Uterus (tissue), 2 donors: ENCODE data around the gene RAB6A.

ENCODE experiments used
- POLR2A ChIP-seq, 2 donors: fragments of 450-650 bp; IDR thresholded peaks; one replicate each; pipeline ENCODE4 v1.6.1; 2016; ENCODE audit warnings: antibody characterized with exemption in 2 of 2, mild to moderate bottlenecking in 1 of 2, moderate library complexity in 1 of 2
- TF ChIP-seq, protein P1 (sequence below), 4 experiments: fragments of 200-600 bp in 2 of 4; fragments of 450-650 bp in 2 of 4; sonication (generic) in 2 of 4; IDR thresholded peaks; one replicate each; pipeline ENCODE4 v1.5.1; 2016 to 2019; ENCODE audit warnings: antibody characterized with exemption in 4 of 4, mild to moderate bottlenecking in 2 of 4, moderate library complexity in 1 of 4

DNA sequence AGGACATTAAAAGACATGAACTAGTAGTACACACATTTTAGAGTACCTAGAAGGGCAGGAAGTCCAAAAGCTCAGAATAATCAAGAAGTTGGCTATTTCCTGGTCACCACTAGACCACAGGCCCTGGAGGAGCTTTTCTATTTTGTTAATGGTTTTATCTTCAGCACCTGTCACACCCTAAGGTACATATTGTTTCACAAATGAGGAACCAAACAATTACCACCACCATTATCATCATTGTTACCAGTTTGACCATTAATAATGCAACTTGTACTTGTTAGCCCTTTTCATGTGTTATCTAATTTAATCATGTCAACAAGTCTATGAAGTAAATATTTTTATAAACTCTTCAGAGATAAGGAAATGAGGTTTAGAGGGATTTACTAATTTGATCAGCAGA is 31.7 kb upstream of the RAB6A start:
- no peak for TF ChIP-seq POLR2A (IDR thresholded peaks at IDR 0.05)
- TF ChIP-seq, protein P1, sequence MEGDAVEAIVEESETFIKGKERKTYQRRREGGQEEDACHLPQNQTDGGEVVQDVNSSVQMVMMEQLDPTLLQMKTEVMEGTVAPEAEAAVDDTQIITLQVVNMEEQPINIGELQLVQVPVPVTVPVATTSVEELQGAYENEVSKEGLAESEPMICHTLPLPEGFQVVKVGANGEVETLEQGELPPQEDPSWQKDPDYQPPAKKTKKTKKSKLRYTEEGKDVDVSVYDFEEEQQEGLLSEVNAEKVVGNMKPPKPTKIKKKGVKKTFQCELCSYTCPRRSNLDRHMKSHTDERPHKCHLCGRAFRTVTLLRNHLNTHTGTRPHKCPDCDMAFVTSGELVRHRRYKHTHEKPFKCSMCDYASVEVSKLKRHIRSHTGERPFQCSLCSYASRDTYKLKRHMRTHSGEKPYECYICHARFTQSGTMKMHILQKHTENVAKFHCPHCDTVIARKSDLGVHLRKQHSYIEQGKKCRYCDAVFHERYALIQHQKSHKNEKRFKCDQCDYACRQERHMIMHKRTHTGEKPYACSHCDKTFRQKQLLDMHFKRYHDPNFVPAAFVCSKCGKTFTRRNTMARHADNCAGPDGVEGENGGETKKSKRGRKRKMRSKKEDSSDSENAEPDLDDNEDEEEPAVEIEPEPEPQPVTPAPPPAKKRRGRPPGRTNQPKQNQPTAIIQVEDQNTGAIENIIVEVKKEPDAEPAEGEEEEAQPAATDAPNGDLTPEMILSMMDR (IDR thresholded peaks at IDR 0.05): no peak
